WERI-Rb-1 (cell line): ENCODE data around the gene GYPC.

Experiments
- DNase-seq: peaks from one replicate; pipeline ENCODE4 v3.0.0-alpha.2; 2020
- H3K27ac ChIP-seq: fragments of 250-450 bp; sonication (Bioruptor Pico); 2 replicates; pipeline ENCODE4 v1.5.1; 2020; ENCODE audit warnings: mild to moderate bottlenecking, moderate library complexity
- H3K27me3 ChIP-seq: fragments of 250-450 bp; sonication (Bioruptor Pico); 2 replicates; pipeline ENCODE4 v1.5.1; 2021; ENCODE audit warnings: mild to moderate bottlenecking, low read depth, moderate library complexity; ENCODE audit not compliant: insufficient read depth, severe bottlenecking
- H3K36me3 ChIP-seq: fragments of 250-450 bp; sonication (Bioruptor Pico); 2 replicates; pipeline ENCODE4 v1.5.1; 2020; ENCODE audit warnings: mild to moderate bottlenecking, moderate library complexity
- H3K4me3 ChIP-seq: 2 replicates; pipeline ENCODE4 v1.5.1; 2011; ENCODE audit warnings: low read depth, mild to moderate bottlenecking, control low read depth, low read length
- H3K9me3 ChIP-seq: fragments of 250-450 bp; sonication (Bioruptor Pico); 2 replicates; pipeline ENCODE4 v1.5.1; 2021; ENCODE audit warnings: mild to moderate bottlenecking, moderate library complexity; ENCODE audit not compliant: severe bottlenecking
- TF ChIP-seq, protein P1 (sequence below): IDR thresholded peaks from 2 replicates; pipeline ENCODE4 v1.5.1; 2011; ENCODE audit warnings: low read depth, mild to moderate bottlenecking, control low read depth, inconsistent platforms, low read length

Gene GYPC

DNA sequence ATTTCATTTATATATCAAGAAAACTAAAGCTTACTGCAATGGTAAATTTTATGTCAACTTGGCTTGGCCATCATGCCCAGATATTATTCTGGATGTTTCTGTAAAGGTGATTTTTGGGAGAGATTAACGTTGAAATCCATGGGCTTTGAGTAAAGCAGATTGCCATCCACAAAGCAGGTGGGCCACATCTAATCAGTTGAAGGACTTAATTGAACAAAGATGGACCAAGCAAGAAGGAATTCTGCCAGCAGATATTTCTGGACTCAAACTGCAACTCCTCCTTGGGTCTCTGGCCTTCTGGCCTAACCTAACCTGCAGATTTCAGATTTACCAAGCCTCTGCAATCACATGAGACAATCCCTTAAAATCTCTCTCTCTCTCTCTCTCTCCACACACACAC is 77.8 kb downstream of the GYPC start:
- TF ChIP-seq, protein P1, sequence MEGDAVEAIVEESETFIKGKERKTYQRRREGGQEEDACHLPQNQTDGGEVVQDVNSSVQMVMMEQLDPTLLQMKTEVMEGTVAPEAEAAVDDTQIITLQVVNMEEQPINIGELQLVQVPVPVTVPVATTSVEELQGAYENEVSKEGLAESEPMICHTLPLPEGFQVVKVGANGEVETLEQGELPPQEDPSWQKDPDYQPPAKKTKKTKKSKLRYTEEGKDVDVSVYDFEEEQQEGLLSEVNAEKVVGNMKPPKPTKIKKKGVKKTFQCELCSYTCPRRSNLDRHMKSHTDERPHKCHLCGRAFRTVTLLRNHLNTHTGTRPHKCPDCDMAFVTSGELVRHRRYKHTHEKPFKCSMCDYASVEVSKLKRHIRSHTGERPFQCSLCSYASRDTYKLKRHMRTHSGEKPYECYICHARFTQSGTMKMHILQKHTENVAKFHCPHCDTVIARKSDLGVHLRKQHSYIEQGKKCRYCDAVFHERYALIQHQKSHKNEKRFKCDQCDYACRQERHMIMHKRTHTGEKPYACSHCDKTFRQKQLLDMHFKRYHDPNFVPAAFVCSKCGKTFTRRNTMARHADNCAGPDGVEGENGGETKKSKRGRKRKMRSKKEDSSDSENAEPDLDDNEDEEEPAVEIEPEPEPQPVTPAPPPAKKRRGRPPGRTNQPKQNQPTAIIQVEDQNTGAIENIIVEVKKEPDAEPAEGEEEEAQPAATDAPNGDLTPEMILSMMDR, result no peak
- Histone ChIP-seq H3K36me3 (no peaks in the 10 kb centered on the region), H3K27me3 (peaks cover 50% of the 10 kb centered on the region), H3K27ac (no peak overlapping the region), H3K4me3 (no peak overlapping the region), H3K9me3 (no peaks in the 10 kb centered on the region)
- DNase-seq, result no peak

DNA sequence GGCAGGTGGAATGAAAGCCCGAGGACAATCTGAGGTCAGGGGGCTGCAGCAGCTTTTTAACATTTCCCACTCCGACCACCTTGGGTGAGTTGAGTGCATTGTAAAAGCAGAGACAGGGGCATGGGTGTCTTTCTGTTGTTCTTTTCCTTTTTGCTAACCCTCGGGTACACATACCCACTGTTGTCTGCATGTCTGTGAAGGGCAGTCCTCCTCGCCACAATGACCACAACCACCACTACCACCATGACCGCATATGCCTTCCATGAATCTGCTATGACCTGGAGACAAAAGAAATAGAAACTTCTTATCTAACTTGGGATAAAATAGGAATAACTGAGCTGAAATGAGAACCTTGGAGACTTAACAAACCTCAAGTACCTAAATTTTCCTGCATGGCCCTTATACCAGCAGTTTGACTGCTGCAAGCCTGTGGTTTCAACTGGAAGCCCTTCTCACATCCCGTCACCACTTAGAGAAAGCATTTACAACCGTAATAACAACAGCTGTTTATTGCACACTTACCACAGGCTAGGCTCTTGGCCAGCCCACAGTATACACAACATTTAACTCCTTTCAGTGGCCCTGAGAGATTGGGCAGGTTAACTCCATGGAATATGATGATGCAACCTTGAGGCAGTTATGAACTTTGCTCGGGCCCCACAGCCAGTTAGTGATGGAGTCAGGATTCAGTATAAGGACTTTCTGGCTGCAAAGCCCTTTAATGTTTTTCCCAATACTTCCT is 80.3 kb downstream of the GYPC start:
- H3K9me3 ChIP-seq, result no peaks in the 10 kb centered on the region
- no peak for DNase-seq
- no peak overlapping the region for H3K27ac ChIP-seq
- no peaks in the 10 kb centered on the region for H3K36me3 ChIP-seq
- TF ChIP-seq, protein P1, result no peak
- H3K4me3 ChIP-seq, result no peak overlapping the region
- peaks cover 42% of the 10 kb centered on the region for H3K27me3 ChIP-seq

DNA sequence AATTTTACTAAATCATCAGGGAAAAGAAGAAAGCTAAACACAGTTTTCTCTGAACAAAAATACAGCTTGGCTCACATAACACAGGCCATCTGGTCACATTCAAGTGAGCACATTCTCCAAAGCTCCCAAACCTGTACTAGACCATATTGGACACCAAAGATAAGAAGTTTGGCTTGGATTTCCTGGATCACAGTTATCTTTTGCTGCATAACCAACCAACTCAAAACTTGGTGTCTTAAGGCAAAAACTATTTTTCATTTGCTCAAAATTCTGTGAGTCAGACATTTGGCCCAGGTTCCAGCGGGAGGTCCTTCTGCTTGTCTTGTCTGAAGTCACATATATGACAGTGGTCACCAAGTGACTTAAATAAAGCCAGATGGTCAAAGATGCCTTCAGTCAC is 83.2 kb downstream of the GYPC start:
- TF ChIP-seq, protein P1, result no peak
- Histone ChIP-seq H3K27me3 (peaks cover 35% of the 10 kb centered on the region), H3K27ac (no peak overlapping the region), H3K4me3 (no peak overlapping the region), H3K9me3 (no peaks in the 10 kb centered on the region), H3K36me3 (no peaks in the 10 kb centered on the region)
- no peak for DNase-seq

DNA sequence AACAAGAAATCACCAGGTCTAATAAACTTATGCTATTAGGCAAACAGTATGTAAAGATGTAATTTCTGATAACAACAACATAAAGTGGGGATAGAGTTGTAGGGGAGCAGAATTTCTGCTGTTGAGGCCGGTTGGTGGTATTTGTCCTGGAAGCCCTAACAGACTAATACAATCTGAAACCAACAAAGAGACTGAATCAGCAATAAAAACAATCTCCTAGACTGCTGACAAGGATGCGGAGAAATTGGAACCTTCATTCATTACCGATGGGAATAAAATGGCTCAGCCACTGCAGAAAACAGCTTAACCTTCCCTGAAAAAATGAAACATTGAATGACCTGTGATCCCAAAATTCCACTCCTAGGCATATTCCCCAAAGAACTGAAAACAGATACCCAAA is 88.7 kb downstream of the GYPC start:
- H3K9me3 ChIP-seq, result no peaks in the 10 kb centered on the region
- TF ChIP-seq, protein P1, result no peak
- H3K27ac ChIP-seq, result no peak overlapping the region
- peaks cover 18% of the 10 kb centered on the region for H3K27me3 ChIP-seq
- no peaks in the 10 kb centered on the region for H3K36me3 ChIP-seq
- no peak for DNase-seq
- no peak overlapping the region for H3K4me3 ChIP-seq
